GM21367 (cell line): ENCODE measurements around the gene MBD5.
A peak's percentile ranks its signal among the peaks of the same experiment; 100 is the strongest.
"Not testable (repeated sequence)": the region's sequence is repeated elsewhere in the genome, so short reads cannot be mapped to it uniquely, and the experiment has no call there.

Source experiments
- ATAC-seq: cut with Tn5 transposase; IDR thresholded peaks from one replicate; pipeline ENCODE4 v1.9.1; 2021; ENCODE audit not compliant: unreplicated experiment

Gene MBD5

GRCh38 chr2:148541792-148542191 lies 520.9 kb downstream of the MBD5 start:
- no peak for ATAC-seq

- no peak for ATAC-seq
Measured at GRCh38 chr2:148542614-148543013, 521.7 kb downstream of the MBD5 start.

DNA sequence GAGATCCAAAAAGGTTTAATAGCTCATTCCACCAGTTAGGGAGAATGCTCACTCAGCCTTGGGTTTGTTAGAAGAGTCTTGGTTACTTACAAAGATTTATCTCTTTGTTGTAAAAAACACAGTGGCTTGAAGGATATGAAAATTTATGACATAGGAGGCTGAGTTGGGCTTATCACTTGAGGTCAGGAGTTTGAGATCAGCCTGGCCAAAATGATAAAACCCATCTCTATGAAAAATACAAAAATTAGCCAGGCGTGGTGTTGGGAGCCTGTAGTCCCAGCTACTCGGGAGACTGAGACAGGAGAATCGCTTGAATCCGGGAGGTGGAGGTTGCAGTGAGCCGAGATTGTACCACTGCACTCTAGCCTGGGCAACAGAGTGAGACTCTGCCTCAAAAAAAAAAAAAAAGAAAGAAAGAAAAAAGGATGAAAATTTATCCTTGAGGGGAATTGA lies 522.2 kb downstream of the MBD5 start:
- not testable (repeated sequence) for ATAC-seq

DNA sequence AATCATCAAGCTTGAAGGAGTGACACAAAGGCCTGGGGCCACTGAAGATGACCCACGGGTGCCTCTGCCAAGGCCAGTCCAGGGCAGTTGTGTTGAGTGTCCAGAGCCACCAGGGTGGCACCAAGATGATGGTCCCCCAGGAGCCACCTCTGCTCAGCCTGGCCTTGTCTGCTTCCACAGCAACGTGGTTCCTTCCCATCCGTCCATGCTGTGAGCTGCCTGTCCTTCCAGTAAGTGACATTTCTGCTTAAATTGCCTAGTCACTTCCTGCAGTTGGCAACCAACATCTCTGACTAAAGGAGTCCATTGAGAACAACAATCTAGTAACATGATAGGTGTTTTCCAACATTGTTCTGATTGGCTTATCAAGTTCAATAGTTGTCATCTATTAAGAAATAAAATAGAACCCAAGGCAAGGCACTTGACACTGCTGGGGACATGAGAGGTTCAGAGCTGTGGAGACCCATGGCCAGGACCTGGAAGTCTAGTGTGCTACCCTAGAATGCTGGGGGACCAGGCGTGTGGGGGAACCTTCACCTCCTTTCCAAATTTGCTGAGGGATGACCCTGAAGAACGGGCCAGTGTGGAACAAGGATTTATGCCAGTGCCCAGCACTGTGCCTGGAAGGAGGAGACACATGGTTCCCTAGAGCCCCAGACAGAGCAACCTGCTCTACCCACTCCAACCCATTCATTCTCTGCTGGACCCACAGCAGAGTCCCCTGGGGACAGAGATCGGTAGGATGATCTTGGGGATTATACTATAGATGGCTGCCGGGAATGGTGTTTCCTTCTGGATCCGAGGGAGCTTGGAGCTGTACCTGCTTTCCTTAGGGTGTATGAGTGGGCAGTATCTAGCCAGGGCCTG lies 524.7 kb downstream of the MBD5 start:
- ATAC-seq: no peak

- ATAC-seq: no peak
Measured at GRCh38 chr2:148546270-148546669, 525.4 kb downstream of the MBD5 start.

GRCh38 chr2:148548716-148549400 lies 528.0 kb downstream of the MBD5 start:
- ATAC-seq: no peak

GRCh38 chr2:148552675-148553331 lies 531.9 kb downstream of the MBD5 start:
- no peak for ATAC-seq

- no peak for ATAC-seq
Measured at GRCh38 chr2:148553332-148553887, 532.5 kb downstream of the MBD5 start.

DNA sequence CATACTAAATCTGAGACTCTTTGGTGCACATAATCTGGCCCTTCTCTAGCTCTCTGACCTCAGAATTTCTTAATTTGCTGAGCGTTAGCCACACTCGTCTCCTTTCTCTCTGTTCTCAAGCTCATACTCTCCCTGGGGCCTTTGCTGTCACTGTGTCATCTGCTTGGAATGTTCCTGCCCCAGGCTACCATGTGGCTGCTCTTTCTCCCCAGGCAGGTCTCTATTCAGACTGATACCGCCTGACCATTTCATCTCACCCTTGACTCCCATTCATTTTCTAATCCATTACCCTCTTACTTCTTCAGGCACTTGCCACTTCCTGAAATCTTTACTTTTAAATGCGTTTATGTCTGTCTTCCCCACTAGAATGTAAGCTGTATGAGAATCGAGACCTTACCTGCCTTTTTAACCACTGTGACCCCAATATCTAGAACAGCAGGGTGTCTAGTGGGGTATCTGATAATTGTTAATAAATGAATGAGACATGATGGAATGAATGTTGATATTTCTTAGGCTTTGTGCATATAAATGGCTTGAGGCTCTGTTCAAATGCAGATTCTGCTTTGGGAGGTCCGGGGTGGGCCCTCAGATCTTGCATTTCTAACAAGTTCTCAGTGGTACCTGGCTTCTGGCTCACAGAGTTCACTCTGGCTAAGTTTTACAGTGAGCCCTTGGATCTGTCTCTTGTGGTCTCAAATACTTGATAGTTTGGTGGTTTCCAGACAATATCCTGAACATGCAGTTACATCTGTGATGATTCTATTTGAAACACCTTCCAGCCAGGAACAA lies 533.8 kb downstream of the MBD5 start:
- no peak for ATAC-seq

DNA sequence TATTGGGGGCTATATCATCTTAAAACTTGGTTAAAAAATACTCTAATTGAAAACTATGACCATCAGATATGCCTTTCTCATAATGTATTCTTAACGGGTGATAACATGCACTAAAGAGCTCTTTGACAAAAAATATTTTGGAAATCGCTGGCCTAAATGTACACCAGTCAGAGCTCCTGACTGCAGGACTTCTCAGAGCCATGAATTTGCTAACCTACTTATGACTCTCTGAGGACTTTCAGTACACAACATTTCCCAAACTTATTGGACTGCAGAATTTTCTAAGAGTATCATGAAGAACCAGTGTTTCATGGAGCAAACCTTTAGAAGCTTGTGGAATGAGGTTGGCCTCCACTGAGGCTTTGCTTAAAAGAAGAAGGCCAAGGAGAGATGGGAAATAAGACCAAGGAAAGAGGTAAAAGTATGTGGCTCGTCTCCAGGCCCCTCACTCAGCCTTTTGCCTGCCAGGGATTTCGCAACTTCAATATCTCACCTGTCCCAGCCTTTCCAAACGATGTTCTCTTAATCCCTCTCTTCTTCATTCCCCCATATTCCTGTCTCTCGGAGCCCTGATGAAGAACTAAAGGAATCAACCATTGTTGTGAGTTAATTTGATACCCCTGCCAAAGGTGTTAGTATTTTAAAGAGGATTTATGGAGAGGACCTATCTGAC lies 534.9 kb downstream of the MBD5 start:
- no peak for ATAC-seq

GRCh38 chr2:148557844-148558436 lies 537.0 kb downstream of the MBD5 start:
- ATAC-seq: peak; percentile 88

DNA sequence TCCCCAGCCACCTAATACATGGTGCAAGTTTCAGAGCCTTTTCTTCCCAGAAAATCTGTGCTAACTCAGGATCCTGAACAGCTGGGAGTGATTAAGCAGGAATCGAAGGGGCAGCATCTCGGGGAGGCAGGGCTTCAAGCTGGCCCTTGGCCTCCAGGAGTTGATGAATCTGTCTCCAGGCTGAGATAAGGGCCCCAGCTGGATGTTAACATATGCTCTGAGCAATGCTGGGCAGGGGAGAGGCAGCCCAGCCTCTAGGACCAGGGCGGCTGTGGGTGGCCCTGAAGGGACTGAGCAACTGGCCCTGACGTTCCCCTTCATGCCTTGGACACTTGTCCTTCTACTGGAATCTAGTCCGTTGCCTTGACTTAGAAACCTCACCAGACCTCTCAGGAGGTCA lies 539.6 kb downstream of the MBD5 start:
- ATAC-seq: no peak

GRCh38 chr2:148561389-148561788 lies 540.5 kb downstream of the MBD5 start:
- no peak for ATAC-seq

DNA sequence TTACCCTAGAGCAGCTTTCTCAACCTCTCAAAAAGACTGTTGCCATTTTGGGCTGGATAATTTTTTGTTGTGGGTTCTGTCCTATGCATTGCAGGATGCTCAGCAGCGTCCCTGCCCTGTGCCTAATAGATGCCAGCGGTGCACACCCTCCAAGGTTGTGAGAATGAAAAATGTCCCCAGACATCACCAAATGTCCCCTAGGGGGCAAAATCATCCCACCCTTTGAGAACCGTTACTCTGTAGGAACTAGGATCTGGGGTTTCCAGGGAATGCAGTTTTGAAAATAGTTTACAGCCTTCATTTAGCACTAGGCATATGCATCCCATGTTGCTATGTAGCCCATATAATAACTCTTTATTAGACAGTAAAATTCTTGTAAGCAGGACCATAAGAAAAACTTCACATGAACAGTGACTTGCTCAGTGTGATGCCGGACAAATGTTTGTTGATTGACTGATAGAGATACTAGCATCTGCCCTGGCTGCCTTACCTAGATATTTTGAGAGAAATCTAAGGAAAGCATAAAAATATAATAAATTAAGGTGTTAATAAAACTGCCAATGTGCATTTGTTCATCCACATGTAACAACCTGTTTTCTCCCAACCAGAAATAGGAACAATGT lies 544.5 kb downstream of the MBD5 start:
- no peak for ATAC-seq
